Spleen (tissue), 7 donors: ENCODE data around the gene MPND.
A peak's percentile ranks its signal among the peaks of the same experiment; 100 is the strongest.

Source experiments
- POLR2A ChIP-seq, 3 donors: fragments of 450-650 bp; IDR thresholded peaks; one replicate each; pipeline ENCODE4 v1.5.1; 2017; ENCODE audit warnings: antibody characterized with exemption in 3 of 3, mild to moderate bottlenecking in 1 of 3
- POLR2AphosphoS5 ChIP-seq, 3 donors: sonication (generic); formaldehyde crosslinking; IDR thresholded peaks; one replicate each; pipeline ENCODE4 v1.5.1; 2017; ENCODE audit warnings: antibody characterized with exemption in 3 of 3
- TF ChIP-seq, protein P1 (sequence below), 11 experiments: fragments of 200-600 bp in 7 of 11; fragments of 450-650 bp in 4 of 11; sonication (generic) in 4 of 11; IDR thresholded peaks in 8 of 11; conservative IDR thresholded peaks in 3 of 11; 1 replicate in 7 of 11; 2 replicates in 4 of 11; pipeline versions ENCODE4 v1.4.0 to v1.8.0; 2016 to 2021; ENCODE audit warnings: antibody characterized with exemption in 11 of 11, inconsistent platforms in 4 of 11, mild to moderate bottlenecking in 1 of 11
- donor health status: DM: no; HTN: no; CAD: no; lungs with moderate emphysema.
- donor health status: DM: no; HTN: no; CAD: no.
- donor health status: DM: no; HTN: no; CAD: no.

DNA sequence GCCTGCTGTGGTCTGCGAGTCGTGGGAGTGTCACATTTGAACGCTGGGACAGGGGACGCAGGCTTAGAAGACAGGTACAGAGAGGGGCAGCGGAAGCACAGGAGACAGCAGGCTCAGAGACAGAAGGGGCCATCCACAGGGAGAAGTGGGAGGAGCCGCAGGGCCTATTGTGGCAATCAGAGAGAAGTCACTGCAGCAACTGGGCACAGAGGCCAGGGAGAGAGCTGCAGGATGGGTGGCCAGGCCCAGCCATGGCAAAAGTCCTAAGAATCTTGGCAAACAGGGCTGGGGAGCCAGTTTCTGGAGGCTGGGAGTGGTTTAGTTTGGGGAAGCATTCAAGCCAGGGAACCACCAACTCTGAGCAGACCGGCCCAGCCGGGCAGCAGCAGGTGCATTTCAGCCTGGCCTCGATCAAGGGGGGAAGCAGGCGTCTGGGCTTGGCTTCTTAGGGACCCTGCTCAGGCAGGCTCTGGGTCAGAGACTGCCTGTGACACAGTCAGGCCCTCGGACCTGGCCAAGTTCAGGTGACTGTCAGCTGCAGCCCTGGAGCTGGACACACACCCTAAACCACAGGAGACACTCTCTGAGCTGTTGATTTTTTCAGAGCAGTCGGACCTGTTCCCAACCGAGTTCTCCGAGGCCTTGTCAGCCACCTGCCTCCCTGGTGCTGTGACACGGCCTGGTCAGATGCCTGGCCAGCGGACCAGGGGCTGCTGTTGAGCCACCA, 45.1 kb downstream of the MPND start:
- TF ChIP-seq, protein P1, sequence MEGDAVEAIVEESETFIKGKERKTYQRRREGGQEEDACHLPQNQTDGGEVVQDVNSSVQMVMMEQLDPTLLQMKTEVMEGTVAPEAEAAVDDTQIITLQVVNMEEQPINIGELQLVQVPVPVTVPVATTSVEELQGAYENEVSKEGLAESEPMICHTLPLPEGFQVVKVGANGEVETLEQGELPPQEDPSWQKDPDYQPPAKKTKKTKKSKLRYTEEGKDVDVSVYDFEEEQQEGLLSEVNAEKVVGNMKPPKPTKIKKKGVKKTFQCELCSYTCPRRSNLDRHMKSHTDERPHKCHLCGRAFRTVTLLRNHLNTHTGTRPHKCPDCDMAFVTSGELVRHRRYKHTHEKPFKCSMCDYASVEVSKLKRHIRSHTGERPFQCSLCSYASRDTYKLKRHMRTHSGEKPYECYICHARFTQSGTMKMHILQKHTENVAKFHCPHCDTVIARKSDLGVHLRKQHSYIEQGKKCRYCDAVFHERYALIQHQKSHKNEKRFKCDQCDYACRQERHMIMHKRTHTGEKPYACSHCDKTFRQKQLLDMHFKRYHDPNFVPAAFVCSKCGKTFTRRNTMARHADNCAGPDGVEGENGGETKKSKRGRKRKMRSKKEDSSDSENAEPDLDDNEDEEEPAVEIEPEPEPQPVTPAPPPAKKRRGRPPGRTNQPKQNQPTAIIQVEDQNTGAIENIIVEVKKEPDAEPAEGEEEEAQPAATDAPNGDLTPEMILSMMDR (IDR thresholded peaks at IDR 0.05 in 8 of 11, conservative IDR thresholded peaks at IDR 0.05 in 3 of 11): no peak
- TF ChIP-seq POLR2A (IDR thresholded peaks at IDR 0.05) (no peak), POLR2AphosphoS5 (IDR thresholded peaks at IDR 0.05) (peak in 2 of 3 donors; percentile 9 to 17)
